IPS-18c (cell line): ENCODE data around the gene PPFIBP1.
"Not testable (repeated sequence)": the region's sequence is repeated elsewhere in the genome, so short reads cannot be mapped to it uniquely, and the experiment has no call there.

ENCODE experiments used
- H3K4me3 ChIP-seq: 2 replicates; pipeline ENCODE4 v1.7.0; 2013; ENCODE audit warnings: low read depth, mild to moderate bottlenecking, low read length, moderate library complexity; ENCODE audit not compliant: insufficient read depth
- H3K9me3 ChIP-seq: one replicate; pipeline ENCODE4 v1.6.1; 2013; ENCODE audit warnings: mild to moderate bottlenecking, low read length, moderate library complexity; ENCODE audit not compliant: control insufficient read depth, insufficient read depth

PPFIBP1 gene

DNA sequence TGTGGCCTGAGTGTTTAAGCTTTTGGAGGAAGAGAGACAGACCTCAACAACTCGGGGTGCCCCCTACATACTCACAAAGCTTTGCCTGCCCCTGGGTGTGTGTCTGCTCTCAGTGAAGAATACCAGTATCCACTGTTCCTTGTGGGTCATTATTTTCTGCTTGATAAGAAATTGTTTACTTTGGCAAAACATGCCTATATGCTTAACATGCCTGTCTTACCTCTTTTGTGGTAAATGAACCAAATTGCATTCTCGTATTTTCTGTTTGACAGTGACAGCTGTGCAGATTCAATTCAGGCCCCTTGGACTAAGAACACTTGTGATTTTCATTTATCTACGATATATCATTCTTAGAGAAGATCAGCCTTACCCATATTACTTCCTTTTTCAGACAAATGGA lies 121.7 kb downstream of the PPFIBP1 start:
- Histone ChIP-seq H3K9me3 (no peaks in the 10 kb centered on the region), H3K4me3 (no peak overlapping the region)

DNA sequence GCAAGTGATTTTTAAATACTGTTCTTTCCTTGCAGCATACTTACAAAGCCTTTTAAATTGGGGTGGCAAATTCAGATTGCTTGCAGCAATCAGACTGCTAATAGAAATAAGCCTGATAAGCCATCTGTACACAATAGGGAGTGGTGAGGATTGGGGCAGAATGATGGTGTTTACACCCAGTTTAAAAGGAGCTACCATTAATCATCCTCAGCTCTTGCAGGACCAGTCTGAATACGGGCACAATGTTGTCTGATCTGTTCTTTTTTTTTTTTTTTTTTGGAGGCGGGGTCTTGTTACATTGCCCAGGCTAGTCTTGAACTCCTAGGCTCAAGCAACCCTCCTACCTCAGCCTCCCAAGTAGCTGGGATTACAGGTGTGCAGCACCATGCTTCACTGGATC lies 122.1 kb downstream of the PPFIBP1 start:
- no peaks in the 10 kb centered on the region for H3K9me3 ChIP-seq
- H3K4me3 ChIP-seq: no peak overlapping the region

DNA sequence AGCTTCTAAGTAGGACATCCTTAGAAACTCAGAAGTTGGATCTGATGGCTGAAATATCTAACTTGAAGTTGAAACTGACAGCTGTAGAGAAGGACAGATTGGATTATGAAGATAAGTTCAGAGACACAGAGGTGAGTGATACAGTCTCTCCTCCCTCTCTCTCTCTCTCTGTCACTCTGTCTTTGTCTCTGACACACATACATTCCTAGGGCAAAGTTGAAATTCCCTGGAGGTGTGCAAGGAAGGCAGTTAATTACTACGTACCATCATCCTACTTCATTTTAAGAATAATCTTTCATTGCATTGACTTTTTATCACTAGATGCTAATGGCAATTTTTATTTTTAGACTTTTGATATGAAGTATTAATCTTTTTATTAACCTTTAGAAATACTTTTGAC lies 126.0 kb downstream of the PPFIBP1 start:
- H3K4me3 ChIP-seq: no peak overlapping the region

DNA sequence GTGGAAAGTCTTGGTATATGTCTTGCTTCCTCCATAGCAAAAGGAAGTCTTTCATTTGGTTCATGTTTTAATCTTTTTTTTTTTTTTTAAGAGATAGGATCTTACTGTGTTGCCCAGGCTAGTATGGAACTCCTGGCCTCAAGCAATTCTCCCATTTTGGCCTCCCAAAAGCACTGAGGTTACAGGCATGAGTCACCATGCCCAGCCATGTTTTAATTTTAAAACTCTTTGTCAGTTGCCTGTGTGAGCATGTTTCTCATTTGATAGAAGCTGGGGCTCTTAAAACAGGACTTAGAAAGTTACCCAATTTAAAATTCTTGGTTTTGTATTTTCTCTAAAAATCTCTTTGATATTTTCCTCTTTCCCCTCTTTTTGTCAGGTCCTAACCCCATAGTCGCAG lies 127.2 kb downstream of the PPFIBP1 start:
- H3K9me3 ChIP-seq: no peaks in the 10 kb centered on the region
- no peak overlapping the region for H3K4me3 ChIP-seq

More for the DNA sequence above, 126.0 kb downstream of the PPFIBP1 start:
- no peaks in the 10 kb centered on the region for H3K9me3 ChIP-seq

DNA sequence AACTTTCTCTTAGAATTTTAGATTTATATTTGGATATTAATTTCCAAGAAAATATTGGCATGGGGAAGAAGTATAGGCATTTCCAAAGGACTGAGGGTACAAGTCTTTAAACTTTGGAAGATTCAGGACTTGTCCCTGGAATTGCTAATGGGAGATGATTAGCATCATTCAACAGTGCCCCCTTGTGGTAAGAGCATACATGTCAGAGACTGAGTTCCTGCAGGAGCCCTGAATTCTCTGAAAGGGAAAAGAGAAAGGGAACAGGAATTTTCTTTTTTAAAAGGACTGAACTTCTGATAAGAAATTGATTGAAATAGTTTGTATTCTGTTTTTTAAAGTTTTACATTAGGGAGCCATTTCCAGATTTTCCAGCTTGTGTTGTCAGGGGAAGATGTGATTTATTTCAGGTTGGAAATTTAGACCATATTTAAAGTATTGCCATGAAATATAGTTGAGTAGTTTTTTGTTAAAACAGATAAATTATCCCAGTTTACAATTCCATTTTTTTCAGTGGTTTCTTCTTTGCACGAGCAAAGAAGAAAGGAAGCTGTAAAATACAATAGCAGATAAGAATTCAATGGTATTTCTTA lies 128.3 kb downstream of the PPFIBP1 start:
- Histone ChIP-seq H3K9me3 (no peaks in the 10 kb centered on the region), H3K4me3 (no peak overlapping the region)

DNA sequence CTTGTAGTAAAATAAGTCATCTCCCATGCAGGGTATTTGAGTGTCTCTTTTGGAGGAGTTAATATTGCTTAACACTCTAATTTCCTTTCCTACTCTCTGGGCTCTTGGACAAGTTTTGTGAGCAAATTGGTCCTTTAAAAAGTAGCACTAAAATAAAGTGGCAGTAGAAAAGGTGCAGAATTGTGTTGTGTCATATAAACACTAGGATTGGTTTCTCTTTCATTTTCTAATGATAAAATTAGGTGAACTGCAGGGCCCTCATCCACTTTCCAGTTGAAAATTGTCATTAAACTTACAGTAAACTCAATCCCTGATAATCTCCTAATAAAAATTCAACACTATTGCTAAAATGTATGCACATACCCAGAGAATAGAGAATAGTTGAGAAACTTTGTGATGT lies 129.7 kb downstream of the PPFIBP1 start:
- no peaks in the 10 kb centered on the region for H3K9me3 ChIP-seq
- H3K4me3 ChIP-seq: no peak overlapping the region

DNA sequence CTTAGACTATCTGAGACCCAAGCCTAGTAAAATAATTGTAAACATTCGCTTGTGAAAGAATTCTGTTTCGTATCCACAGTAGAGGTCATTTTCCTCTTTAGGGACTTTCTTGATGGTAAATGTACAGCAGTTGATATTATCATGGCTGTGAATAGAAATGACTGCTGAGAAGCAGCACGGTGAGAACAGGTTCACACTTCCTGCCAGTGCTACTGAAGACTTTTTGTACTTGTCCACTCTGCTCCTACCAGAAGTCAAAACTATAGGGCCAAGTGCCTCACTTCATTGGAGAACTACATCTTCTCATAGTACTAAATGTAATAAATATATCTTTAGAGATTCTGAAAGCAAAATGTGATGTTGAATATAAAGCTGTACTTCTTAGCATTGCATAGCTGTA lies 131.5 kb downstream of the PPFIBP1 start:
- not testable (repeated sequence) for H3K4me3 ChIP-seq, H3K9me3 ChIP-seq

DNA sequence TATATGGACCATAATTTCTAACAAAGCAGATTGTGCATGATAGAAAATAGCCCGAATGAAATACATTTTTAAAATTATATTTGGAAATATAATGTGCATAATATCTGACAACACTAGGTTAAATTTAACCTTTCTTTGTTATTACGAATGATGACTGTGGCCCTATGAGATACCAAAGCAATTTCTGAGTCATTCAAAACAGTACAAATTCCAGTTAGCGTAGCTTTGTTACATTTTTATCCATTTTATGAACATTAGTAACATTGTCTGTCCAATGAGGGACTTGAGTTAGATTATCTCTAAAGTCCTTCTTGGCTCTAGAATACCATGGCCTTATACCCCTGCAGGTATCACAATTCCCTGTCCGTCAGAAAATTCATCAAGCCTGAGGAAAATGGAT lies 133.3 kb downstream of the PPFIBP1 start:
- Histone ChIP-seq H3K4me3 (no peak overlapping the region), H3K9me3 (no peaks in the 10 kb centered on the region)

DNA sequence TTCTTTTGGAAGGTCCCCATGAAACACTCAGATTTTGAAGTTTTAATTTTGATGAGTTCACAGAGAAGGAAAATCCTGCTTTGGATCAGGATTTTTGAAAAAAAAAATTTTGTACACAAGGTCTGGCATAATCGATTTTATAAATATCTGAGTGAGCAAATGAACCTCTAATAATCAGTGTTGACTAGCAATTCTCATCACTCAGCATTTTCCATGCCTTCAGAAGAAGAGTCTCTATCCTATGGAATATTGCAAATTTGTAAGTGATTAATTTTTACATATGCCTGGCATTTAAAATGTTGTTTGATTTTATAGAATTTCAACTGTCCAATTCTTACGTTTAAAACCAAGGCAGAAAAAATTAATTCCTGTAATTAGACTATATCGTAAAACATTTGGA lies 141.7 kb downstream of the PPFIBP1 start:
- Histone ChIP-seq H3K9me3 (no peaks in the 10 kb centered on the region), H3K4me3 (no peak overlapping the region)

DNA sequence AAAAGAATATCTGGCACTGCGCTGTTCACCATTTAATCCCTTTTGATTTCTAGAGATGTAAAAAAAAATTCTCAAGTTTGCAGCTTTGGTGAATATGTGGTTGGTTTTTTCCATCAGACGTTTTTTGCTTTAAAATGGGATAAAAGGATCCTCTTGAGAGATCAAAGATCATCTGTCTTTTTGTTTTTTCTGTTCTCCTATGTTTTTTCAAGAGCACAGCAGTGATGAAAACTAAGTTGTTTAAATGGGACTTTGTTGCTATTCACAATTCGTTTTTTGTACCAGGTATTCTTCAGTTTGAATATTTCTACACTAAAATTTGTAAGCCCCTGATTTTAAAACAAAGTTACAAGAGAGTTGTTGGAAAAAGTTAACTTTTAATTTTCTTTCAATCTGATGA lies 142.5 kb downstream of the PPFIBP1 start:
- no peak overlapping the region for H3K4me3 ChIP-seq
- no peaks in the 10 kb centered on the region for H3K9me3 ChIP-seq

DNA sequence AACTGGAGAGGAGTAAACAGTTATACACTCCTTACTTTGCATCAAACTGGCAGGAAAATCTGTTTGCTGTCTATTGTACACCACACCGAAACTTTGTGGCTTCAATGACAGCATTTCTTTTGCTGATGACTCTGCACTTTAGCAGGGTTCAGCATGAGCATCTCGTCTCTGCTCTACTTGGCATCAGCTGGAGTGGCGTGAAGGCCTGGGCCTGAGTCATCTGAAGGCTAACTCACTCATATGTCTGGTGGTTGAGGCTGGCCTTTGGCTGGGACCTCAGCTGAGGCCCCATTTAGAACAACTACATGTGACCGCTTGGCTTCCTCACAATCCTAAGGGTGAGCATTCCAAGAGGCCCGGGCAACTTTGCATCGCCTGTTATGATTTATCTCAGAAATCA lies 143.5 kb downstream of the PPFIBP1 start:
- Histone ChIP-seq H3K9me3 (no peaks in the 10 kb centered on the region), H3K4me3 (no peak overlapping the region)

DNA sequence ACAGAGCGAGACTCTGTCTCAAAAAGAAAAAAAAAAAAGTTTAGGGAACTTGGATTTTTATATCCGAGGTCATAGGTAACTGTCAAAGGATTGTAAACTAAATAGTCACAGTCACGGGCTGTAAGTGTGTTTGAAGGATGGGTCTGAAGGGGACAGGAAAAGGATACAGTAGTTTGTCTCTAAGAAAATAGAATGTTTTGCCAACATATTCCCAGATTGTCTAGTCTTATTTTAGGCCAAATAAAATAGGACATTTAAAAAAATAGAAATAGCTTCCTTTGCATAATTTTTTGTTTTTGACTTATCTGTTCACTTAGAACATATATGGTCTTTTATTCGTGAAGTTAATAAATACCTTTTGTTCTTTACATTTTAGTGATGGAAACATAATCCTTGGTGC lies 148.0 kb downstream of the PPFIBP1 start:
- no peaks in the 10 kb centered on the region for H3K9me3 ChIP-seq
- no peak overlapping the region for H3K4me3 ChIP-seq

DNA sequence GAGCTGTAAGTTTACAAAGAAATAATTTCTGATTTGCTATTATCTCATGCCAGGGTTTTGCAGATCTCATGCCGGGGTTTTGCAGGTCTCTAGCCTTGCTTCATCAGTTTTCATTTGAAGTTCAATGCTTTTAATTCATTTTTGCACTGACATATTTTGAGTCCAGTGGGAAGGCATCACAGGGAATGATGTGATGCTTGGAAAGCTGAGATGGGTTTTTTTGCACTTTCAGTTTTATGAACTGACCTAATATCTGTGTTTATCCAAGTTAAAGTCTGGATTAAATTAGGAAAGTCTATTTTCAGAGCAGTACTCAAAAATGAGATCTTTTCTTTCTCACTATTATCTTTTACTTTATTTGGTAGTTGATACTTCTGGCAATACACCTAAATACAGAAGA lies 148.6 kb downstream of the PPFIBP1 start:
- Histone ChIP-seq H3K4me3 (no peak overlapping the region), H3K9me3 (no peaks in the 10 kb centered on the region)

DNA sequence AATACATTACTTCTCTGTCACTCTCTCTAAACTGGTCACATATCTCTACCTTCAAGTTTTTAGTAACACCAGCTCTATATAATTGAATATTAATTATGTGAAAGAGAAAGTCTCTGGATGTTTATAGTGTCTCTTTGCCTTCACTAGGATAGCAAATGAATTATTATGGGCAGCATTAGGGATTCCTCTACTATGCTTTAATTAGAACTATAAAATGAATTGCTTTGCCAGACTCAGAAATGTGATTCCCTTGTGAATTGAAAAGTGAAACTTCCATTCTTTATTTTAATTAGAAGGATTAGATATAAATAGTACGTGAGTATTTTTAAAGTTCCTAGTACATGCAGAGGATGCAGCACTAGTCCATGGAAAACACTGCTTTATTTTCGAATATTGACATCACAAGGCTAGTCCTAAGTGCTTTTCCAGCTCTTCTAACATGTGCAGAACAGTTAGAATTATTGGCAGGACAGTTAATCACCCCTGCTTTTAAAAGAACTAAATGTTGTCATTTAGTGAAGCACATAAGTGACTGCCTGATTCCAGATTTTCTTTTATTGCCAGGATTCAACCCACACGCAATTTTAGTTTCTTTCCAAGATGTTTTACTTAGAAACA lies 149.2 kb downstream of the PPFIBP1 start:
- Histone ChIP-seq H3K9me3 (no peaks in the 10 kb centered on the region), H3K4me3 (no peak overlapping the region)

DNA sequence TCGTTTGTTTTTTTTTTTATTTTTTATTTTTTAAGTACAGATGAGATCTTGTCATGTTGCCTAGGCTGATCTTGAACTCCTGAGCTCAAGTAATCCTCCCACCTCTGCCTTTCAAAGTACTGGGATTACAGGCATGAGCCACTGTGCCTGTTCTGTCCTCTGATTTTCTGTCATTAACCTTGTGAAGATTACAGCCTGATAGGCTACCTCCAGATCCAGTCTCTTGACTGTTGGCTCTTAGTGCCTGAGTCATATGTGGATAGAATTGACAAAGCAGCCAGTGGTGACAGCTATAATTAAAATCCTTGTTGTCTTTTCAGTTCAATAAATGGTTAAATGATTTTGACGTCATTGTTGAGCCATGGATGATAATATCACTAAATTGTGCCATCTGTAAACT lies 151.0 kb downstream of the PPFIBP1 start:
- Histone ChIP-seq H3K9me3 (no peaks in the 10 kb centered on the region), H3K4me3 (no peak overlapping the region)

DNA sequence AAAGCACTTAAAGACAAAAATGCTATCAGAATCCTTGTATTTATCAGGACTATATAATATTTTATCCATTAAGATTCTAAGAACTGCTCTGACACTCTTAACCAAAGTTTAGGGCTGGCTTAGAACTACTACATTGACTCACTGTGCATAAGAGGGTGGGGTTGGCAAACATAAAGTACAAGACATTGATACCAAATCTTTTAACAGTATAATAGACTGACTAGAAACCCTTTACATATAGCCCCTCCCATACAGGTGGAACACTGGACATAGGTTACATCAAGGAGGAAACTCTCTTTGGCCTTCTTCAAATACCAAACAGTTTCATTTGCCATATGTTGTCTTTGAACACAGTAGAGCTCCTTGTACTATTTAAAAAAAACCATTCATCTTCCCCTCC lies 156.6 kb downstream of the PPFIBP1 start:
- Histone ChIP-seq H3K9me3 (no peaks in the 10 kb centered on the region), H3K4me3 (no peak overlapping the region)

DNA sequence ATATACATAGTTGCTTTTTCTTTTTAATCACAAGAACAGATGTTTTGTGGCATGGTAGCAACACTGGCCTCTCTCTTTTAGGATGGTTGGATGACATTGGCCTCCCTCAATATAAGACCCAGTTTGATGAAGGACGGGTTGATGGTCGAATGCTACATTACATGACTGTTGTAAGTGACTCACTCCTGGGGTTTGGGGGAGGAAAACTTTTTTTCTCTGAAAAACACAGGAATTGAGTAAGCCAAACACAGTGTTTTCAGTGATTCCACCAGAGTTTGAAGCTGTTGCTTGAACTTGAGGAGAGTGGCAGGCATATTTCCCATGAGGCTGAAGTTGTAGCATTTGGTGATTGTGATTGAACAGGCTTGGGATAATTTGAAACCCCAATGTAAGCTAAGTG lies 158.5 kb downstream of the PPFIBP1 start:
- H3K9me3 ChIP-seq: no peaks in the 10 kb centered on the region
- no peak overlapping the region for H3K4me3 ChIP-seq

DNA sequence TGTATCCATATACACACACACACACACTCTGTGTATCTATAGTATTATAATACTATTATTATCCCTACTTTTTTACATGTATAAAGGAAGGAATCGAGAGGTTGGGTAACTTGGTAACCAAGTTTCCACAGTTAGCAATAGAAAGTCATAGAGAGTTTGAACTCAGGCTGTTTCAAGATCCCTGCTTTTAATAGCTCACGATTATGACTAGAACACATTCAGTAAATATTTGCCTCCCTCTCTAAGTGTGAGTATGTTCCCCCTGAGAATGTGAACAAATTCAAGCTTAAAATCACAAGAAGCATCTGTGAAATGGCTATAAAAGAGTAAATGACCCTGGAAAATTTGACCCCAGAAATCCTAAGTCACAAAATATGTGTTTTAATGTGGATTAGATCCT lies 161.3 kb downstream of the PPFIBP1 start:
- Histone ChIP-seq H3K9me3 (no peaks in the 10 kb centered on the region), H3K4me3 (no peak overlapping the region)

DNA sequence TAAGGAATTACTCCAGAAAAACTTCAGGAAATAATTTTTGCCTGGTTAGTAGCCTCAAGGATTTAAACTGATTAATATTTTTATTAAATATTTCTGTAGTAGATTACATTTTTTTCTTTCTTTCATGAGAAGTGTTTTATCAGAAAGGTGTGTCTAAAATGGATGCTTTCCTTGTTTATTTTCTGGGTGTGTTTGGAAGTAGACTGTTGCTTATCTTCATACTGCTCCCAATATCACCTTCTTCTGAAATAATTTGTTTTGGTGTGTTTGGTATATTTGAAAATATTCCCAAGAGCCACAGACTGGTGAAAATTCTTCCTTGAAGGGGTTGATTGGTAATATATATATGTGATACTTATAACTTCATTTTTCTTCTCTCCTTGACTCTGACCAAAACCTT lies 162.1 kb downstream of the PPFIBP1 start:
- no peaks in the 10 kb centered on the region for H3K9me3 ChIP-seq
- no peak overlapping the region for H3K4me3 ChIP-seq
